A549 treated with AZD9567 at 1 μM for 4 hours (cell line): ENCODE data around the gene WFDC12. TPM values are rescaled to one million over a fixed set of nuclear protein-coding genes. Genes with fewer than 3 reads are reported as not detected.

ENCODE experiments used
- total RNA-seq: library from RNA; stranded (reverse); fragments of 200-300 nt; extraction: Qiagen RNA extraction; gene quantifications from 5 replicates; pipeline ENCODE4 v1.2.3, GENCODE V29; 2022; ENCODE audit not compliant: insufficient read depth

Gene WFDC12, protein sequence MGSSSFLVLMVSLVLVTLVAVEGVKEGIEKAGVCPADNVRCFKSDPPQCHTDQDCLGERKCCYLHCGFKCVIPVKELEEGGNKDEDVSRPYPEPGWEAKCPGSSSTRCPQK
- not detected in 5 replicates for total RNA-seq

DNA sequence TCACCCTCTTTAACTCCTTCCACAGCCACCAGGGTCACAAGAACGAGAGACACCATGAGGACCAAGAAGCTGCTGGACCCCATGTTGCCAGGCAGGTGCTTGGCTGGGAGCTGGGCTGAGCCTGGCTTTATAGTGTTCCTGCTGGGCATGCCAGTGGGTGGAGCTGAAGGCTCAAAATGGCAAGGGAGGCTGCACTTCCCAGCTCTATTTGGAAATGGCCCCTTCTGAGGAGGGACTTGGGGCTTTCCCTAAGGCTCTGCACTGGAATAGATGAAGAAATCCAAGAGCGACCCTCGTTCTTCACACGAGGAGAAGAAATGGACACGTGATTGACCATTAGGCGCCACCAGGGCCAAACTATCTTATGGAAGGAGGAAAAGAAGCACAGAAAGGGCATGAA is at the start of gene WFDC12:
TSS of gene WFDC12 (minus strand) at position 101 of the 400 bp plus-strand sequence. CDS start at position 83, 18 bp downstream.

DNA sequence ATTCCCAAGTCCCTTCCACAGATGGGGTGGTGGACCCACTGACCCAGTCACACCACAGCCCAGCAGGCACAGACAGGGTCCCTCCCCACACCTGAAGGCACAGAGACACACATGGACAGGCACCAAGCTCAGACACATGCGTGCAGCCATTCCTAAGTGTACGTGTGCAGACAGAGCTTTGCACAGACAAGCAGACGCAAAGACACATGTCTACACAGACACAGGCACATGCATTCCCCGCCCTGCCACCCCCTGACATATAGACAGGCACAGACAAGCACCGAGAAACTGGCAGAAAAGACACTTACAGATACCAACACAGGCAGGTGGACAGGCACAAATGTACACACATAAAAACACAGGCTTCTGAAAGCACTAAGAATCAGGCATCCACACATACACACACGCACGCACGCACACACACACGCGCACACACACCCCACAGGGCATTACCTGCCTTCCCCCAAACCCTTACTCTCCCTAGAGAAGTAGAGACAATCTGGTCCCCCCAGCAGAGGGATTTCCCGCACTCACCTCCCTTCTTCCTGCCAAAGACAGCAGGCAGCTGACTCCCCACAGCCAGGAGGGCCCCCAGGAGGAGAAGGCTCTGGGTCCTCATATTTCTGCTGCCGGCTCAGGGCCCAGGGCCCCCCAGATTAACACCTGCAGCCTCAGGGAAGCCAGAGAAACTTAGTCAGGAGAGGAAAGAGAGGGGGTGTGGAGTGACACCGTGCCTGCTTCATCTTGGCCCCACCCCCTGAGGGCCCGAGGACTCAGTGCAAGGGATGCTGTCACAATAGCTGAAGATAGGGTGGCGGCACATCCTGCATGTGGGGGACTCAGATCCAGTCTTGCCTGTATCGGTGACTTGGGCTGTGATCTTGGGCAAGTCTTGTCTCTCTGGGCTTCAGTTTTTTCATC is 9.5 kb downstream of the WFDC12 start, which contains the start of gene WFDC5:
TSS of gene WFDC5 (minus strand) at position 710 of the 921 bp plus-strand sequence. CDS start at position 619, 91 bp downstream.

DNA sequence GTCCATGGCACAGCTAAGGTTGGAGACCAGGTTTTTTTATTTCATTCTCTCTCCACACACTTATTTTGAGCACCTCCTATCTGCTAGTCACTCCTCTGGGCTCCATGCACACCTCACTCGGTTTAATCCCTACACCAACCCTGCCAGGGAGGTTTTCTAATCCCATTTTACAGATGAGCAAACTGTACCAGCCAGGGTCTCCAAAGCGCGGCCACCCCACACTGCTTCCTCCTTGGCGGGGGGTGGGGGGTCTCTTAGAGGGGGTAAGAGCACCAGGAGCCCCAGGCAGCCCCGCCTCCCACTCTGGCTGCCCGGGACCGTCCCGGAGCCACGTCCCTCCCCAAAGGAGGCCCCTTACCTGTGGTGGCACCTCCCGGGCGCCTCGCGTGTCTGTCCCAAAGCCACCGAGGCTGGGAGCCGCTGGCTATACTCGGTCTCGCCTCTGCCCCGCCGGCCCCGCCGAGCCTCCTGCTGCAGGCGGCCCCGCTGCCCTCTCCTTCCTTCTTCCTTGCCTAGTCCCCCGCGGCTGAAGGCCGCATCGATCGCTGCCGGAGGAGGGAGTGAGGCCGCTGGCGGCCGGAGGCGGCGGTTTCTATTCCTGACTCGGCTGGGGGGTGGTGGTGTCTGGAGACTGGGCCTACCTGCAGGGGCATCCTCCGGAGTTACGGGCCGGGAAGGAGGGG is 23.6 kb downstream of the WFDC12 start, which contains the start of gene KCNS1:
TSS of gene KCNS1 (minus strand) at position 565 of the 683 bp plus-strand sequence. CDS start 1,891 bp downstream, outside the sequence.

Other genes starting within 250 kb of the WFDC12 start
- 184 to 225 TPM (median 188 TPM) in 5 replicates for gene YWHAB, start 238.8 kb downstream of the WFDC12 start, total RNA-seq
- gene PABPC1L, start 214.4 kb downstream of the WFDC12 start, total RNA-seq = 8.9 to 20.7 TPM (median 19.7 TPM) in 5 replicates
- gene TOMM34, start 164.1 kb downstream of the WFDC12 start, total RNA-seq = 39.4 to 46.1 TPM (median 40.5 TPM) in 5 replicates
- 13.6 to 16.4 TPM (median 14.6 TPM) in 5 replicates for gene STK4, start 158.0 kb downstream of the WFDC12 start, total RNA-seq
- 0.01 TPM in 1 of 5 replicates, not detected in the others for gene KCNS1, start 23.3 kb downstream of the WFDC12 start, total RNA-seq
- gene WFDC5, start 9.3 kb downstream of the WFDC12 start, total RNA-seq = not detected in 5 replicates
- gene PI3, start 50.4 kb upstream of the WFDC12 start, total RNA-seq = 1.8 to 3.8 TPM (median 2.3 TPM) in 4 of 5 replicates, not detected in the other
- gene SEMG1, start 82.6 kb upstream of the WFDC12 start, total RNA-seq = not detected in 5 replicates
- not detected in 5 replicates for gene SEMG2, start 96.9 kb upstream of the WFDC12 start, total RNA-seq
- 8.8 to 15.1 TPM (median 14.7 TPM) in 5 replicates for gene SLPI, start 130.1 kb upstream of the WFDC12 start, total RNA-seq
- gene RBPJL, start 182.4 kb upstream of the WFDC12 start, total RNA-seq = not detected in 5 replicates
- gene MATN4, start 183.8 kb upstream of the WFDC12 start, total RNA-seq = 0.12 to 0.21 TPM (median 0.14 TPM) in 4 of 5 replicates, not detected in the other
- 94.1 to 126 TPM (median 107 TPM) in 5 replicates for gene SDC4, start 224.0 kb upstream of the WFDC12 start, total RNA-seq
- gene SYS1, start 238.7 kb upstream of the WFDC12 start, total RNA-seq = 29.3 to 33.6 TPM (median 30.5 TPM) in 5 replicates